Neural progenitor cell (in vitro differentiated cells): ENCODE data around the gene FBXL17.

Source experiments
- CTCF ChIP-seq: fragments of 200-600 bp; sonication (generic); IDR thresholded peaks from 2 replicates; pipeline ENCODE4 v1.5.1; 2017; ENCODE audit warnings: antibody characterized with exemption, mild to moderate bottlenecking
- EZH2phosphoT487 ChIP-seq: fragments of 200-600 bp; sonication (generic); IDR thresholded peaks from 2 replicates; pipeline ENCODE4 v1.6.1; 2017; ENCODE audit warnings: antibody characterized with exemption

- TF ChIP-seq CTCF (no peak), EZH2phosphoT487 (no peak)
Observed at GRCh38 chr5:108074626-108075025, 307.3 kb downstream of the FBXL17 start.
